ENCODE measurements around the gene PDAP1. TPM values are rescaled to one million over a fixed set of nuclear protein-coding genes. Genes with fewer than 3 reads are reported as not detected.
A peak's percentile ranks its signal among the peaks of the same experiment; 100 is the strongest.

Gene PDAP1
- total and polyA plus RNA-seq, 9 of the 15 experiments (the other 6 are each of a cell fraction or from before 2014, with no cell fraction given): 10.2 to 315 (median 129) TPM

DNA sequence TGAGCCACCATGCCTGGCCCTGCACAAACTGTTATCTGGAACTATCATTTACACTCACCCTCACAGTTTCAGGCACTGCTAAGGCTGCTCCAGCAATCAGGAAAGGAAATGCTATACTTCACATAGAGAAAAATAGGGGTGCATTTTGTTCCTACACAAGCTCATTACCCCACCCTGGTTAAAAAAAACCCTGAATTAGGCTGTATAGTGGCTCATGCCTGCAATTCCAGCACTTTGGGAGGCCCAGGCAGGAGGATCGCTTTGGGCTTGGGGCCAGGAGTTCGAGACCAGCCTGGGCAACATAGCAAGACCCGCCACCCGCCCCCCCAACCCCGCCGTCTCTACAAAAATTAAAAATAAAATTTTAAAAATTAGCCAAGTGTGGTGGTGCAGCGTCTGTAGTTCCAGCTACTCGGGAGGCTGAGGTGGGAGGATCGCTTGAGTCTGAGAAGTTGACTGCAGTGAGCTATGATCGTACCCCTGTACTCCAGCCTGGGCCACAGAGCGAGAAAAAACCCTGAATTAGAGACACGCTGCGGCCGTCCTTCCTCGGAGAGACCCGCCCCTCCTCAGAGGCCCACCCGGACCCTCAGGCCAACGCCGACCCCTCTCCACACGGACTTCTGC, 29.7 kb upstream of the PDAP1 start (continued):
- TF ChIP-seq, protein P1, sequence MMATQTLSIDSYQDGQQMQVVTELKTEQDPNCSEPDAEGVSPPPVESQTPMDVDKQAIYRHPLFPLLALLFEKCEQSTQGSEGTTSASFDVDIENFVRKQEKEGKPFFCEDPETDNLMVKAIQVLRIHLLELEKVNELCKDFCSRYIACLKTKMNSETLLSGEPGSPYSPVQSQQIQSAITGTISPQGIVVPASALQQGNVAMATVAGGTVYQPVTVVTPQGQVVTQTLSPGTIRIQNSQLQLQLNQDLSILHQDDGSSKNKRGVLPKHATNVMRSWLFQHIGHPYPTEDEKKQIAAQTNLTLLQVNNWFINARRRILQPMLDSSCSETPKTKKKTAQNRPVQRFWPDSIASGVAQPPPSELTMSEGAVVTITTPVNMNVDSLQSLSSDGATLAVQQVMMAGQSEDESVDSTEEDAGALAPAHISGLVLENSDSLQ (IDR thresholded peaks at IDR 0.05): no peak
- TF ChIP-seq XRCC5 (IDR thresholded peaks at IDR 0.05; ENCODE audit: low read depth, low read length) (no peak), MTA2 (IDR thresholded peaks at IDR 0.05; ENCODE audit: low read depth) (no peak), NFIC (IDR thresholded peaks at IDR 0.05) (peak; percentile 3; the same call in 1 of the 2 replicates), ZBTB43 (CRISPR knock-in tag; IDR thresholded peaks at IDR 0.05) (0 out of 2 replicates have a peak, but pooled peaks have one; percentile 49), FOXJ2 (tag; IDR thresholded peaks at IDR 0.05) (0 out of 2 replicates have a peak, but pooled peaks have one; percentile 19), TCF7 (IDR thresholded peaks at IDR 0.05; ENCODE audit: borderline replicate concordance) (0 out of 2 replicates have a peak, but pooled peaks have one; percentile 5), TARDBP (IDR thresholded peaks at IDR 0.05) (no peak), ETV1 (tag; conservative IDR thresholded peaks at IDR 0.05; ENCODE audit: low read depth) (no peak), SAP30 (IDR thresholded peaks at IDR 0.05; ENCODE audit: borderline replicate concordance, insufficient read depth, low read depth, low read length, poor library complexity, severe bottlenecking) (peak; percentile 59), ZNF695 (CRISPR knock-in tag; IDR thresholded peaks at IDR 0.05) (no peak), ARID2 (IDR thresholded peaks at IDR 0.05) (no peak), PML (IDR thresholded peaks at IDR 0.05; ENCODE audit: low read length) (no peak), ZBTB5 (IDR thresholded peaks at IDR 0.05) (no peak), ZNF398 (CRISPR knock-in tag; IDR thresholded peaks at IDR 0.05) (no peak)
- TF ChIP-seq, protein P2, sequence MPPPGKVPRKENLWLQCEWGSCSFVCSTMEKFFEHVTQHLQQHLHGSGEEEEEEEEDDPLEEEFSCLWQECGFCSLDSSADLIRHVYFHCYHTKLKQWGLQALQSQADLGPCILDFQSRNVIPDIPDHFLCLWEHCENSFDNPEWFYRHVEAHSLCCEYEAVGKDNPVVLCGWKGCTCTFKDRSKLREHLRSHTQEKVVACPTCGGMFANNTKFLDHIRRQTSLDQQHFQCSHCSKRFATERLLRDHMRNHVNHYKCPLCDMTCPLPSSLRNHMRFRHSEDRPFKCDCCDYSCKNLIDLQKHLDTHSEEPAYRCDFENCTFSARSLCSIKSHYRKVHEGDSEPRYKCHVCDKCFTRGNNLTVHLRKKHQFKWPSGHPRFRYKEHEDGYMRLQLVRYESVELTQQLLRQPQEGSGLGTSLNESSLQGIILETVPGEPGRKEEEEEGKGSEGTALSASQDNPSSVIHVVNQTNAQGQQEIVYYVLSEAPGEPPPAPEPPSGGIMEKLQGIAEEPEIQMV (tag; conservative IDR thresholded peaks at IDR 0.05; ENCODE audit: low read depth): no peak

Data from K562 (cell line).